HepG2 (cell line): Measurements from ENCODE around the gene SLC16A3.

ENCODE experiments used
- YY1 ChIP-seq: IDR thresholded peaks from 2 replicates; pipeline ENCODE4 v1.6.1; 2011; ENCODE audit warnings: low read length, low read depth, moderate library complexity, mild to moderate bottlenecking; ENCODE audit not compliant: insufficient read depth, insufficient replicate concordance
- ZBTB33 ChIP-seq: sonication (generic); formaldehyde crosslinking; IDR thresholded peaks from 2 replicates; pipeline ENCODE4 v1.4.0; 2020; ENCODE audit warnings: missing genetic modification reagents
- ZSCAN22 ChIP-seq: sonication (generic); formaldehyde crosslinking; IDR thresholded peaks from 2 replicates; pipeline ENCODE4 v1.4.0; 2020; ENCODE audit warnings: mild to moderate bottlenecking, missing genetic modification reagents

- TF ChIP-seq ZBTB33 (CRISPR knock-in tag), result no peak
- TF ChIP-seq YY1, result no peak
- TF ChIP-seq ZSCAN22 (CRISPR knock-in tag), result no peak
Observed at GRCh38 chr17:82237746-82238471, 9.1 kb downstream of the SLC16A3 start.
